NCI-H1092 treated with DMSO at 0.1 percent for 48 hours (cell line): ENCODE results near the gene PSMB7.
"Not testable (repeated sequence)": the region's sequence is repeated elsewhere in the genome, so short reads cannot be mapped to it uniquely, and the experiment has no call there.

Source experiments
- DNase-seq: peaks from one replicate; lab custom pipeline; 2025; lab: John Stamatoyannopoulos, UW

Gene PSMB7

DNA sequence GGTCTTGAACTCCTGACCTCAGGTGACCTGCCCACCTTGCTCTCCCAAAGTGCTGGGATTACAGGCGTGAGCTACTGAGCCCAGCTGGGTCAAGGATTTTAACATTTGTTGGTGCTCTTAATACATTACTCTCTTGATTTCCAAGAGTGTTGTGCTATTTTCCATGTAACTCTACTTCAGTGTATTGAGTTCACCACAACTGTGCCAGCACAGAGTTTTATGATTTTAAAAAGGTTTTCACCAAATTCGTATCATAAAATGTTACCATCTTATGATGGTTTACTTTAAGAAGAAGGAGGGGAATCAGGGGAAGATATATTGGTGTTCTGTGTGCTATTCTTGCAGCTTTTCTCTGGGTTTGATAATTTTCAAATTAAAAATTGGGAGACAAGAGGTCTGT lies 28.4 kb upstream of the PSMB7 start:
- no peak for DNase-seq

DNA sequence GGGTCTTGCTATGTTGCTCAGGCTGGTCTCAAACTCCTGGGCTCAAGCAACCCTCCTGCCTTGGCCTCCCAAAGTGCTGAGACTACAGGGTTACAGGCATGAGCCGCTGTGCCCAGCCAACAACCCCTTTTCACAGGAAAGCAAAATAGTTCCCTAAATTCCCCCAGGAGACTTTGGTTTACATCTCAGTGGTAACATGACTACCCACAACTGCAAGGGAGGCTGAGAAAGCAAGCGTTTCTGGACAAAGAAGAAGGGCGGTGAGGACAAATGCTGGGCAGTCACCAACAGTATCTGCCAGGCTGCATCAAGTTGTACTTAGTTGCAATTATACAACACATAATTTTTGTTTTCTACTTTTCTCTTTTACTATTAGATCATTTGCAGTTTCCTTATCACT lies 27.6 kb upstream of the PSMB7 start:
- DNase-seq: no peak

DNA sequence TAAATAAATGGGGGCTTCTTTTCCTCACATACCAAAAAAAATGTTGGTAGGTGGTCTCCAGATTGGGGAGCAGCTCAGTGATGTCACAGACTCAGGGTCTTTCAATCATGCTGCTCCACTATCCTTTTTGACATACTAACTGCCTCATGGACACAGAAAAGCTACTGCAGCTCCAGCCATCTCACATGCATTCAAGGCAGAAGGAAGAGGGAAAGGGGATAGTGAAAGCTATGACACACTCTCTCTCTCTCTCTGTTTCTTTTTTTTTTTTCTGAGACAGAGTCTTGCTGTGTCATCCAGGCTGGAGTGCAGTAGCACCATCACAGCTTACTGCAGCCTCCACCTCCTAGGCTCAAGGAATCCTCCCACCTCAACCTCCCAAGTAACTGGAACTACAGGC lies 27.1 kb upstream of the PSMB7 start:
- DNase-seq: no peak

DNA sequence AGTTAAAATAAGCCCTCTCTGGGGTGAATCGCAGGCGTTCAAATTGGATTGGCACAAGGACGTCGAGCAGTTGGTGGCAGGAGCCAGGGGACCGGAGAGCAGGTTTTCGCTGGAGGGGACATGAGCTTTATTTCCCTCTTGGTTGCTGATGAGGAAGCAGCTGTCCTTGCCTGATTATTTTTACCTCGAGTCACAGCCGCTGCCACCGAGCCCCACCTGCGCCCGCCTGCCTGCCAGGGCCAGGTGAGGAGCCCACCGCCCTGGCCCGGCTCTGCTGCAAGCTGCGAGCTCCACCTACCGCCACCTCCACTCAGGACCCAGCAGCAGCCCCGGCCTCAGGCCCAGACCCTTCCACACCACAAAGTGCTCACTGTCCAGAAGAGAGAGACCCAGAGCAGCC lies 26.0 kb upstream of the PSMB7 start:
- DNase-seq: no peak

DNA sequence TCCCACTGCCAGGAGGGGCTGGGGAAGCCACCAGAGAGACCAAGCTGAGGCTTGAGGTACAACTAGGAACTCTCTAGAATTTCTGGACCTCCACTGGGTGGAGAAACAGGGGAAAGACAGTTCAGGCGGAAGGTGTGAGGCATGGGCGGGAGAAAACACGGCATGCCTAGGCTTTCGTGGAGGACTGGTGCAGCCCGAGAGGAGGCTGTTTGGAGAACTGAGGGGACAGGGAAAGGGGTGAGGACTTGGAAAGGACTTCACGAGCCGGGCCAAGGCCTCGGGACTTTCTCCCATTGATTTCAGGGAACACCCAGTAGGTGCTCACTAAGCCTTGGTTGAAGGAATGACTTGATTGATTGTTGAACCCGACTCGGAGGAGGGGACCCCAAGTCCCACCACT lies 25.5 kb upstream of the PSMB7 start:
- DNase-seq: no peak

DNA sequence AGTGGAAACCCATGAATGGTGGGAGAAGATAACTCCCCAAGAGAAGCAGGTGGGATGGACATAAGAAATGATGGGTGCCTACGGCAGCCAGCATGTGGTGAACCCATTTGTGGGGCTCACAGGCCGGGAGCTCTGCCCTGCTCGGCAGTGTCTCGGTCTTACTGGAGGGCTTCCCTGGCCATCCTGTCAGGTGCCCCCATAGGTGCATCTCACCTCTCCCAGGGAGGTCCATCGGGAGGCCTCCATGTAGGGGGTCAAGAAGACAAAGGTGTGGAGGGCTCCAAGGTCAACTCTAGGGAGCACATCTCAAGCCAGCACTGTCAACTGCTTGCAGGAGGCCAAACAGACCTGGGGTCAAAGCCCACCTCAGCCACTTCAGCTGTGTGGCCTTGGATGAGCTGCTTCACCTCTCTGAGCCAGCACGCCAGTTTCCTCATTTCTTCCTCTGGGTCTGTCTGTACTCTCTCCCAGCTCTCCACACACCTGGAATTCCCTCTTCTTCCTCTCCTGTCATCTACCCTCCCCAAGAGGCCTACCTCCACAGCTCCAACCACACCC lies 24.5 kb upstream of the PSMB7 start:
- no peak for DNase-seq

DNA sequence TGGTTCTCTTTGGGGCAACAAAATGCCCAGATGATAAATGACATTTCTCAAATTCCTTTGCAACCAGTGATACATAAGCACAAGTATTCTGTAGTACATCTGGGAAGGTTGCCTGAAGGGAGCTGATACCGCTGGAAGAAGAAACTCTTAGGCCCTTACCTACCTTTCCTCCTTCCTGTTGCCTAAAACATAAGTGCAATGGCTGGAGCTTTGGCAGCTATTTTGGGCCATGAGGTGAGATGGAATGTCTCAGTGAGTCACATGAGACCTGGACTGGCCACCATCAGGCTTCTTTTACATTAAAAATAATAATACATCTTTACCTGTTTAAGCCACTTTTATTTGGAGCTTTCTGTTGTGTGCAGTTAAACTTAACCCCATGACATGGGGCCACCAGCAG lies 23.8 kb upstream of the PSMB7 start:
- DNase-seq: no peak

DNA sequence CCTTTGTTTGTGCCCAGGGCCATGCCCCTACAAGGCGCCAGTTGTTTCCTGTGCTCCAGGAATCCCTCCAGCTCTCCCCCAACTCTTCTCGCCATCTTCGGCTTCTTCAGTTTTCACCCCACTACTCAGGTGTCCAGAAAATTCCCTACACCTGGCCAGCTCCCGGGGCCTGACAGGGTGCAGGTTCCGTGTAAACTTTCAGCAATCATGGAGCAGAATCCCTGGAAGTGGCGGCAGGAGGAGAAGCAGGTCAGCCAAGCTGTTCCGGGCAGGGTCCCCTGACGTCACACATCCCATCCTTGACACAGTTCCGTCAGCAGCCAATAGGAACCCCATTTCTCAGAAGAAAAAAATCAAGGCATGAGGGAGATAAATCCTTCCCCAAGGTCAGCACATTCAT lies 22.8 kb upstream of the PSMB7 start:
- no peak for DNase-seq

DNA sequence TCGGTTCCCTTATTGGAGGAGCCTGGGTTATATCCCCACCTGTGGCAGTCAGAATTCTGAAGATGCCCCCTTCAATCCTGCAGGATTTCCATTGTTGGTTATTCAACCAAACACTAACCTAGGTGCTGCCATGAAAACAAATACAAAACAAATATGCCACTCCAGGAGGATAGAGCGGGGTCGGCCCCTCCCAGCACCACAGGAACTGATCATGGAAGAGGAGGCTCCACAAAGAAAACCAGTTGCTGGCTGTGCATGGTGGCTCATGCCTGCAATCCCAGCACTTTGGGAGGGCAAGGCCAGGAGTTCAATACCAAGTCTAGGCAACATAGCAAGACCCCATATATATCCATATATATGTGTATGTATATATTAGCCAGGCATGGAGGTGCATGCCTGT lies 21.8 kb upstream of the PSMB7 start:
- DNase-seq: no peak

DNA sequence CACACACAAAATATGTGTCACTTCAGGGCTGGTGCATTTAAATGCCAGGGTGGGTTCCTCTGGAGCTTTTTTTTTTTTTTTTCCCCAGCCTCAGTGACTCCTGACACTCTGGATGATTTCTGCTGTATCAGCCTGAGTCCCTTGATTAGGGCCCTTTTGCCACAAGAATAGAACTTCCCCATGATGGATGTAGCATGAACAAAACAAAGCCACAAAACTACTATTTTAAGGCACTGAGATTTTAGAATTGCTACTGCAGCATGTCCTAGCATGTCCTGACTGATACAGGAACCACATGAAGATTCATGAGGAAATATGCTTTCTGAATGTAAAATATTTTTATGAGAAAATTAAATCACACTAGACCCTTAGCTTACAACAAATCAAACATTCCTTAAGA lies 21.1 kb upstream of the PSMB7 start:
- no peak for DNase-seq

DNA sequence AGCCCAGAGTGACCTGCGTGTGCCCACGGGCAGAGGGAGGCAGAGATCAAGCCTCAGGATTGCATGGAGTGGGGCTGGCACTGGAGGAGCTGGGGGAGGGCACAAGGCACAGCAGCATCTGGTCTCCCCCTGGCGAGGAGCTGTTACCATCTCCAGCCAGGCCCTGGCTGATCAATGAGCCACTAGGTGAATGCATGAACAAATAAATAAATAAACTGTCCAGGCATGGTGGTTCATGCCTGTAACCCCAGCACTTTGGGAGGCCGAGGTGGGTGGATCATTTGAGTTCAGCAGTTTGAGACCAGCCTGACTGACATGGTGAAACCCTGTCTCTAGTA lies 14.3 kb upstream of the PSMB7 start:
- peak; percentile 93 for DNase-seq

DNA sequence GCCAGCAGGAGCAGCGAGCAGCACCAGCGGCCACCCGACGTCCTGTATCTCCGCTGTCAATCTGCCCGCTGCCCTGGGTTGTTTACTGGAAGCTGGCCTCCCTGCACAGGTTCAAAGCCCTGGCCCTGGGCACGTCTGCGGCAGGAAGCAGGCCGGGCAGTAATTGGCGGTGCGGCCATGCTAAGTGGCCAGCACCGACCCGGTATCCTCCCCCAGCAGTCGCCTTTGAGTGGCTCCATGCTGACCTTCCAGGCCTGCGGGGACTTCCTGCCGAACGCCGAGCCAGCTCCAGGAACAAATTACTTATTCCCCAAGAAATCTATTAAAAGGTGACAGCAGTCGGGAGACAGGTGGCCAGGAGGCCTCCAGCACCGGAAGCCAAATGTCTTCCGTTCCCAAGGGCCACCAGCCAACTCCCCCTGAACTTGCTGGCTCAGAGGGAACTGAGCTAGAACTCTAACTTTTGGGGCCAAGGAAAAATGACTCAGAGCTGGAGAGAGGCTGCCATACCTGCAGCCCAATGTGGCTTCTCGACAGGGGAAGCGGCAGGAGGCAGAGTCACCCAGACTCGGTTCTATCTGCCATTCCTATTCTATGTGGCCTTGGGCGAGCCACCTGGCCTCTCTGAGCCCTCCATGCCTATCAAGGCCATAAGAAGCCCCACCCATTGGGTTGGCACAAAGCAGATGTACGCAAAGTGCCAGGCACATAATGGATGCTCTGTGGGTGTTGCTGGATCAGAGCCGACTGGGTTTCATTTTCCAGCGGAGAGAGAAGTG lies 13.7 kb upstream of the PSMB7 start:
- DNase-seq: peak; percentile 87

DNA sequence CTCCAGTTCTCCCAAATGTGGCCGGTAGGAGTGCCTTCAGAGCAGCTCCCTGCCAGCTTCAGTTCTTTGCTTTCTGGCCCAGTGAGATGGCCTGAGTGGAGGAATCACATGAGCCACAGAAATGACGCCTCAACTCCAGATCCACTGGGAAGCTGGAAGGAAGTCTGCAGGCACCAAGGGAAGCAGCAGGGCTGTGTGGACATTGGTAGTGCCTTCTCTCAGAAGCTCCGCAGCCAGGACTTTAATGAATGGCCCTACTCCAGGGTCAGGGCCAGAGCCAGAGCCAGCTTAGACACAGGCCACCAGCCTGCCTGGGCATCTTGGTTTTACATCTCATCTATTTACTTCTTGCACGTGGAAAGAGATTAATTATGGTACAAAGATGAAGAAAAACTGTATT lies 12.0 kb upstream of the PSMB7 start:
- no peak for DNase-seq

DNA sequence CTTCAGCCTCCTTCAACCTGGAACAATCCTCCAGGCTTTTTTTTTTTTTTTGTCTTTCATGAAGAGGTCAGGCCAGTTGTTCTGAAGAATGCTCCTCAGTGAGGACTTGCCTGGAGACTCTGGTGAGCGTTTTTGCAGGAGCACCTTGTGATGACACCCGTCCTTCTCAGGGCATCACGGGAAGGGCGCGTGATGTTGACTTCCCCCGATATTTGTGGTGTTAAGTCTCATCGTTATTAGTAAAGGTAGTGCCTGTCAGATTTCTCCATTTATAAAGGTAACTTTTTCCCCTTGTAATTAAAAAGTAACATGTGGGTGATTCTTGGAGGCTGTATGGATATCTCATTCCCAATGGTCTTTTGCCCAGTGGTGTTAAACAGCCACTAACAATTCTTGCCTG lies 11.1 kb upstream of the PSMB7 start:
- no peak for DNase-seq

DNA sequence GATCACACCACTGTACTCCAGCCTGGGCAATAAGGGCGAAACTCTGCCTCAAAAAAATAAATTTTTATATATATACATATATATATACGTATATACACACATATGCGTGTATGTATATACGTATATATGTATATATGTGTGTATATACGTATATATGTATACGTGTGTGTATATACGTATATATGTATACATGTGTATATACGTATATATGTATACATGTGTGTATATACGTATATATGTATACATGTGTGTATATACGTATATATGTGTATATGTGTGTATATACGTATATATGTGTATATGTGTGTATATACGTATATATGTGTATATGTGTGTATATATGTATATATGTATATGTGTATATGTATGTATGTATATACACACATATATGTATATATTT lies 10.5 kb upstream of the PSMB7 start:
- DNase-seq: not testable (repeated sequence)

DNA sequence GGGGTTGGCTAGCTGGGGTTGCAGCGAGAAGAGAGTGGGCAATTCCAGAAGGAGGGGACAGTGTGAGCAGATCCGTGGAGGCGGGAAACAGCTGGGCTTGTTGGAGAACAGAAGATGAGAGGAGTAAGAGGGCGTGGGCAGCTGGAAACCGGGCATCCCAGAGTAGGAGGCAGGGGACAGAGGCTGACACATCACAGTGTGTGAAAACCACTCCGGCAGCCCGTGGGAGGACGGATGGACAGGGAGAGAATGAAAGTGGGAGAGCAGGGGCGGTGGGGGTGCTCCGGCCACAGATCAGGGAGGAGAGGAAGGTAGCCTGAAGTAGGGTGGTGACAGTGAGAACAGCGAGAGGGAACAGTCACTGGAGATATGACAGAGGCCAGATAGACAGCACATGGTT lies 8.3 kb upstream of the PSMB7 start:
- DNase-seq: no peak

DNA sequence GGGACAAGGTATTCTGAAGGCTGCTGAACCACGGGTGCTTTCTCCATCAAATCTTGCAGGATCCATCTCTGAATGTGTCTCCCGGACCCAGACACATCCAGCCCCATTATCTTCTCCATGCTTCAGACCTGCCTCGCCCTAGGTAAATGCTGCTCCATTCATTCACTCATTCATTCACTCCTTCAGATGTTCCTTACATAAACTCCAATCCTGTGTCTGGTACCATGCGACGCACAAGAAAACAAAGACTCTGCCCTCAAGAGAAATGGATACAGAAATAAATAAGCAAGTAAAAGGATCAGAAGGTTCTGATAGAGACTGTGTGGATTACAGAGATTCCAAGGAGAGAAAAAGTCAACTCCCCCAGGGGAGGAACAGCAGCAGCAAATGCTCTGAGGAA lies 7.9 kb upstream of the PSMB7 start:
- DNase-seq: no peak

DNA sequence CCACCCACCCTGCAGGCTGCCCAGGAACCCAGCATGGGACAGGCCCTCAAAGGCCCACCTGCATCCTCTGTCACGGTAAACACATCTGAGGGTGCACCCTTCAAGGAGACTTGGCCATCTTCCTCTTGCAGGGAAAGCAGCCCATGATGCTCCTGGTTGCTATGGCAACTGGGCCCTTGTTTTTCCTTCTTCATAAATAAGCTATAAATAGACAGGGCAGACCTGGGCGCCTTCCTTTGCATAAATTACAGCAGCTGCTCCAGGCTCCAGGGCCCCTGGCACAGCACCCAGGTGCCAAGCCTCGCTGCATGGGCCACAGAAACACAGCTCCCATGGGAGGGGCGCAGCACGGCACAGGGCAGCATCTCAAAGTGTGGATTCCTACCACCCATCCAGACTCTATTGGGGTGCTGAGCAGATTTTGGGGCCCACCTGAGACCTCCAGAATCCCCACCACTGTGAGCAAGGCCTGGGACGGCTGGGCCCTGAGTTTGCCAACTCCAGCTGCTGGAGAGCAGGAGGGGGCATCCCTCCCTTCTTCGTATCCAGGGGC lies 5.8 kb upstream of the PSMB7 start:
- peak; percentile 80 for DNase-seq

DNA sequence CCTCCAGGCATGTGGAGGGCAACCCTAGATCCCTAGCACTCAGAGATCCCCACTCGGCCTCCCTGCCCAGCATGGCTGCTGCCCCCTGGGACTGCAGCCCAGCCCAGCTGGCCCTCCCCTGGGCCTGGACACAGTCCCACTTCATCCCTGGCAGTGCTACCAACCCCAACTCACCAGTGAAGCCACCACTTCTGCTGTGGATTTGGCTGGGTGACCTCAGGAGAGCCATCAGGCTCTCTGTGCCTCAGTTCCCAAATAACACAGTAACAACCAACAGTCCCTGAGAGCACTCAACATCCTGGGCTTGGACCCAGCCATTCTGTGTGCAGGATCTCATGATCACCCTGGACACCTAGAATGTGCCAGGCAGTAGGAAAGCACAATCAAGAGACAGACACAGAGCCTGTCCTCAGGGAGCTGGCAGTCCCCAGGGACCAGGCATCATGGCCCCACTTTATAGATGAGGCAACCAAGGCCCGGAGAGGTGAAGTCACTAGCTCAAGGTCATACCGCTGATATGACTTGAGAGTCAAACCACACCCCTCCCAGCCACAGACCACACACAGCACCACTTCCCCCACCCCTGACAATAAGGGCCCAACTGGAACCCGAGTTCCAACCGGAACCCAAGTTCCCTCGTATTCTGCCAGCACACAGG lies 4.7 kb upstream of the PSMB7 start:
- no peak for DNase-seq

DNA sequence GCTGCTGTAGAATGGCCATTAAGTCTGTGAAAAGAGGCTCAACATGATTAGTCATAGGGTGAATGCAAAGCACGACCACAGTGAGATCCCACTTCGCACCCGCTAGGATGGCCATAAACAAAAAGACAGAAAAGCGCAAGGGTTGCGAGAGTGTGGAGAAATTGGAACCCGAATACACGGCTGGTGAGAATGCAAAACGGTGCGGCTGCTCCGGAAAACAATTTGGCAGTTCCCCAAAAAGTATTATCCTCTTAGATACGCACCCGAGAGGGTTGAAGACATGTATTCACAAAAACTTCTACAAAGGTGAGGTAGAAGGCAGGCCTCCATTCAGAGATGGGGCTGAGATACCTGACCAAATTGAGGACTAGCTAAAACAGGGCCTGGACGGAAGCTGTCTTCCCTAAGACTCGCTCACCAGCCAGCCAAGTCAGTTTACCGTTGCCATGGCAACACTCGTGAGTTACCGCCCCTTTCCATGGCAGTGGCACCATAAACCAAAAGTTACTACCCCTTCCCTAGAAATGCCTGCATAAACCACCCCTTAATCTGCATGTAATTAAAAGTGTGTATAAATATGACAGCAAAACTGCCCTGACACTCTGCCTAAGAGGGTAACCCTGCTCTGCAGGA lies 726 bp upstream of the PSMB7 start:
- no peak for DNase-seq

DNA sequence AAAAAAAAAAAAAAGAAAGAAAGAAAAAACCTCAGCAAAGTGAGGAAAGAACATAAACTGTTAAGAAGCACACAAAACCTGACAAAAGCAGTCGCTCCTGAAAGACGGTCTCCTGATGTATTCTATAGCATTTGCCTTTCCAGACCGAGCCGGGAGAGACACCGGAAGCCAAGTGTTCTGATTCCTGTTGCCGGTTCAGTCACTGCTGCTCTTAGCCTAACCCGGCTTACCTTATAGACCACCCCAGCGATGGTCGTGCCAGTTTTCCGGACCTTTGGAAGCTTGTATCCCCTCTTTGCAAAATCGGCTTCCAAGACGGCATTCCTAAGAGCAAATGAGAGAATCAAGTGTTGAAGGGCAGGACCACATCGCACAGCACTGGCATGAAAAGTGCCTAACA lies 630 bp downstream of the PSMB7 start:
- DNase-seq: no peak

DNA sequence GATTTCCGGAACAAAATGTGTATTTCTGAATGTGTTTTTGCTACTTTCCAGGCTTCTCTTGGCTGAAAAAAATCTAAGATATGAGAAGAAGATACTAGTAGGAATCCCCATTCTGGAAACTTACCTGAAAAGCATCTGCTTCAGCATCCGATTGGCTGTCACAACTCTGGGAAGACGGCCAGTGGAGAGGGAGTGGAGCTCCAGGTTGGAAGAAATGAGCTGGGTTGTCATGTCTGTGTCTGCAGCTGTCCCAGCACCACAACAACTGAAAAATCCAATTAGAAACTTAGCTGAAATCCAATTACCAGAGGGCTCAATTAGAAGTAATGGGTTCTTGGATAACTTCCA lies 3.0 kb downstream of the PSMB7 start:
- DNase-seq: no peak
